Ovary (tissue), 3 donors: ENCODE measurements around the gene COPS7B.

ENCODE experiments used
- CTCF ChIP-seq, 3 donors: fragments of 450-650 bp in 2 of 3; fragments of 200-600 bp in 1 of 3; IDR thresholded peaks; one replicate each; pipeline versions ENCODE4 v1.5.1 to v1.8.0; 2016 to 2022; ENCODE audit warnings: antibody characterized with exemption in 3 of 3, mild to moderate bottlenecking in 1 of 3
- EP300 ChIP-seq: sonication (generic); formaldehyde crosslinking; IDR thresholded peaks from one replicate; pipeline ENCODE4 v1.6.1; 2017; ENCODE audit warnings: antibody characterized with exemption
- POLR2A ChIP-seq: fragments of 450-650 bp; IDR thresholded peaks from one replicate; pipeline ENCODE4 v1.6.1; 2017; ENCODE audit warnings: antibody characterized with exemption, mild to moderate bottlenecking, moderate library complexity
- donor health status: DM: no; HTN: no; CAD: no.

- TF ChIP-seq CTCF (IDR thresholded peaks at IDR 0.05) = no peak
- no peak for TF ChIP-seq POLR2A
- no peak for TF ChIP-seq EP300
Observed at GRCh38 chr2:231785822-231786176, 446 bp upstream of the COPS7B start.
